IMR-90 (cell line): ENCODE measurements around the gene RFXANK. TPM values are rescaled to one million over a fixed set of nuclear protein-coding genes. Genes with fewer than 3 reads are reported as not detected.

Source experiments
- ATAC-seq: fragments of 200-7000 bp; cut with Tn5 transposase; 2 replicates; pipeline ENCODE4 v1.9.1; 2020; ENCODE audit warnings: low read depth, mild to moderate bottlenecking, moderate library complexity
- BruUV-seq: library from RNA; stranded (reverse); fragments of 400-500 nt; replicated peaks from 2 replicates; lab custom pipeline; 2021; lab: Mats Ljungman, UMichigan
- CTCF ChIA-PET: fragments of 300-600 bp; formaldehyde crosslinking; extraction: SDS; loops from one replicate; lab custom pipeline; 2021; ENCODE audit warnings: antibody characterized with exemption; lab: Yijun Ruan, JAX
- POLR2A ChIA-PET: fragments of 300-600 bp; sonication (Branson Sonifier 250); formaldehyde crosslinking; loops from one replicate; lab custom pipeline; 2022; ENCODE audit warnings: antibody characterized with exemption; ENCODE audit not compliant: unreplicated experiment; lab: Charles Lee
- DNase-seq: peaks from one replicate; pipeline ENCODE4 v3.0.0; 2013
- H2AFZ ChIP-seq: replicated peaks from 2 replicates; pipeline ENCODE3; 2013; ENCODE audit warnings: low read length, mild to moderate bottlenecking; ENCODE audit not compliant: poor library complexity
- H2AK5ac ChIP-seq: 2 replicates; pipeline ENCODE4 v1.6.1; 2013; ENCODE audit warnings: low read depth, low read length, inconsistent platforms
- H2AK9ac ChIP-seq: replicated peaks from 2 replicates; pipeline ENCODE3; 2013; ENCODE audit warnings: mild to moderate bottlenecking, low read depth, low read length, moderate library complexity; ENCODE audit not compliant: poor library complexity
- H2BK120ac ChIP-seq: 2 replicates; pipeline ENCODE4 v1.6.1; 2013; ENCODE audit warnings: low read depth, low read length, inconsistent platforms
- H2BK15ac ChIP-seq: 3 replicates; pipeline ENCODE4 v1.6.1; 2013; ENCODE audit warnings: low read depth, low read length, inconsistent platforms
- H2BK20ac ChIP-seq: 2 replicates; pipeline ENCODE4 v1.6.1; 2013; ENCODE audit warnings: low read depth, mild to moderate bottlenecking, inconsistent platforms, low read length, moderate library complexity
- H2BK5ac ChIP-seq: 2 replicates; pipeline ENCODE4 v1.6.1; 2013; ENCODE audit warnings: mild to moderate bottlenecking, low read depth, low read length, inconsistent platforms; ENCODE audit not compliant: poor library complexity, severe bottlenecking
- H3K14ac ChIP-seq: replicated peaks from 2 replicates; pipeline ENCODE4 v1.6.1; 2013; ENCODE audit warnings: low read depth, low read length, inconsistent platforms
- H3K18ac ChIP-seq: 2 replicates; pipeline ENCODE4 v1.6.1; 2013; ENCODE audit warnings: low read depth, low read length, control low read depth
- H3K23ac ChIP-seq: 2 replicates; pipeline ENCODE4 v1.6.1; 2013; ENCODE audit warnings: low read depth, low read length, inconsistent platforms
- H3K27ac ChIP-seq: 2 replicates; pipeline ENCODE4 v1.5.1; 2013; ENCODE audit warnings: mild to moderate bottlenecking, control low read depth, low read length; ENCODE audit not compliant: insufficient read depth
- H3K27me3 ChIP-seq: 2 replicates; pipeline ENCODE4 v1.6.1; 2013; ENCODE audit warnings: low read length; ENCODE audit not compliant: control insufficient read depth, insufficient read depth
- H3K36me3 ChIP-seq: 2 replicates; pipeline ENCODE4 v1.6.1; 2013; ENCODE audit warnings: low read length, mixed read lengths; ENCODE audit not compliant: control insufficient read depth, insufficient read depth
- H3K4ac ChIP-seq: 2 replicates; pipeline ENCODE4 v1.6.1; 2013; ENCODE audit warnings: low read depth, low read length, inconsistent platforms
- H3K4me1 ChIP-seq: 2 replicates; pipeline ENCODE4 v1.6.1; 2013; ENCODE audit warnings: low read length, mixed read lengths; ENCODE audit not compliant: control insufficient read depth, insufficient read depth
- H3K4me2 ChIP-seq: 2 replicates; pipeline ENCODE4 v1.6.1; 2013; ENCODE audit warnings: low read depth, mild to moderate bottlenecking, control low read depth, low read length, moderate library complexity
- H3K4me3 ChIP-seq: 2 replicates; pipeline ENCODE4 v1.5.1; 2013; ENCODE audit warnings: low read depth, mild to moderate bottlenecking, control low read depth, low read length, moderate library complexity; ENCODE audit not compliant: insufficient read depth
- H3K56ac ChIP-seq: 2 replicates; pipeline ENCODE4 v1.6.1; 2013; ENCODE audit warnings: low read length, inconsistent platforms; ENCODE audit not compliant: insufficient read depth; ENCODE audit errors: extremely low read depth
- H3K79me1 ChIP-seq, 2 experiments: 2 replicates each; pipeline ENCODE4 v1.6.1; 2013; ENCODE audit warnings: low read length in 2 of 2, inconsistent platforms in 1 of 2, low read depth in 1 of 2
- H3K9ac ChIP-seq: 2 replicates; pipeline ENCODE4 v1.6.1; 2013; ENCODE audit warnings: low read depth, low read length, control low read depth
- H3K9me1 ChIP-seq: 2 replicates; pipeline ENCODE4 v1.6.1; 2013; ENCODE audit warnings: low read length, inconsistent platforms; ENCODE audit not compliant: insufficient read depth
- H3K9me3 ChIP-seq: 2 replicates; pipeline ENCODE4 v1.6.1; 2013; ENCODE audit warnings: low read length; ENCODE audit not compliant: control insufficient read depth, insufficient read depth
- H4K20me1 ChIP-seq: 2 replicates; pipeline ENCODE4 v1.6.1; 2013; ENCODE audit warnings: low read length, inconsistent platforms; ENCODE audit not compliant: insufficient read depth
- H4K5ac ChIP-seq: 2 replicates; pipeline ENCODE4 v1.6.1; 2013; ENCODE audit warnings: mild to moderate bottlenecking, low read depth, low read length, control low read depth
- H4K8ac ChIP-seq, 2 experiments: 2 replicates each; pipeline ENCODE4 v1.6.1; 2013; ENCODE audit warnings: low read depth in 2 of 2, low read length in 2 of 2, control low read depth in 1 of 2, inconsistent platforms in 1 of 2
- H4K91ac ChIP-seq: 2 replicates; pipeline ENCODE4 v1.6.1; 2013; ENCODE audit warnings: low read depth, low read length, inconsistent platforms; ENCODE audit not compliant: insufficient read depth
- CHD1 ChIP-seq: IDR thresholded peaks from 2 replicates; pipeline ENCODE4 v1.6.1; 2012; ENCODE audit warnings: low read depth, low read length, improper control_type of control experiment
- NFE2L2 ChIP-seq: fragments of 150-350 bp; IDR thresholded peaks from 2 replicates; pipeline ENCODE4 v1.6.1; 2016; ENCODE audit warnings: low read depth, mild to moderate bottlenecking, low read length
- RAD21 ChIP-seq: IDR thresholded peaks from 2 replicates; pipeline ENCODE4 v1.6.1; 2012; ENCODE audit warnings: low read length, improper control_type of control experiment
- WGBS, 2 experiments: methylation state at CpG; one replicate each; pipeline versions ENCODE4 v1.1.5 to v1.1.7; 2013; ENCODE audit warnings: missing lambda C conversion rate in 2 of 2; ENCODE audit not compliant: insufficient read length in 1 of 2; ENCODE audit errors: extremely low coverage in 2 of 2; 5-methylcytosine and 5-hydroxymethylcytosine counted together
- dilution Hi-C: fragments of 300-500 bp; cut with HindIII; formaldehyde crosslinking; loops from one replicate; pipeline ENCODE4 v1.14.3; 2018; ENCODE audit warnings: low sequenced_read_pairs; ENCODE audit not compliant: unreplicated experiment
- in situ Hi-C: fragments of 300-500 bp; cut with MboI; formaldehyde crosslinking; loops from 3 replicates; pipeline ENCODE4 v1.14.3; 2019; ENCODE audit warnings: low sequenced_read_pairs, inconsistent platforms, mixed read lengths
- intact Hi-C: fragments of 100-400 bp; cut with micrococcal nuclease; formaldehyde crosslinking; loops from 2 replicates; pipeline ENCODE4 v1.10.0; 2022
- polyA plus RNA-seq, 3 experiments: library from polyadenylated mRNA; depleted of rRNA; stranded (reverse); fragments of >200 nt; gene quantifications; 2 replicates each; pipeline ENCODE4 v1.2.3, GENCODE V29; 2012; ENCODE audit warnings: low replicate concordance in 1 of 3
- total RNA-seq: library from RNA; depleted of rRNA; stranded (reverse); fragments of >200 nt; gene quantifications from 2 replicates; pipeline ENCODE4 v1.2.3, GENCODE V29; 2012
- TF ChIP-seq, protein P1 (sequence below): fragments of 150-350 bp; IDR thresholded peaks from 2 replicates; pipeline ENCODE4 v1.6.1; 2017; ENCODE audit warnings: mild to moderate bottlenecking, antibody characterized with exemption, low read length, low read depth
- TF ChIP-seq, protein P2 (sequence below): fragments of 150-350 bp; IDR thresholded peaks from 2 replicates; pipeline ENCODE4 v1.6.1; 2016; ENCODE audit warnings: low read depth, mild to moderate bottlenecking, low read length, moderate library complexity, borderline replicate concordance

RFXANK gene
- total and polyA plus RNA-seq, 2 of the 4 experiments (the other 2 are of a cell fraction) = 68.3 to 97.8 TPM

- TF ChIP-seq NFE2L2 = no peak
Measured at GRCh38 chr19:19207637-19208572, 15.8 kb downstream of the RFXANK start (continued).

DNA sequence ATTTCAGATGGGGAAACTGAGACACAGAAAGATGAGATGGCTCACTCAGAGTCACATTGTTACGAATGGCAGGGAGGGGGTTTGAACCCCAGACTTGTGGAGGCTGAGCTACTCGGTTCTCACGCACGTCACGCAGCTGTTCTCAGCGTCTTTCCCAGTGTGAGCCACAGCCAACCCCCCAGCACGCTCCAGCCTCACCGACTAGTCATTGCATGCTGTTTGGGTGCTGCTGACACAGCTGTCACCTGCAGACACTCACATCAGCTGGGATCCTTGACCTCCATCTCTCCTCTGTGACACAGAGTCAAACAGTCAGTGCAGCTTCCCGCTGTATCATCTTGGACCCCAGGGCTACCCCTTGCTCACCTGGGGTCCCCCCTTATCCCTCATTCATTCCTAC, 17.3 kb downstream of the RFXANK start:
- in situ Hi-C loops = no loop called here
- BruUV-seq = no TSS peak
- no peak overlapping the region for H2AK9ac ChIP-seq
- DNase-seq = no peak
- H4K8ac ChIP-seq = no peak overlapping the region
- no peak overlapping the region for H3K4me2 ChIP-seq
- H4K20me1 ChIP-seq = peaks cover 2% of the 10 kb centered on the region; the same call in 1 of the 2 replicates
- no peak for ATAC-seq
- H3K9me3 ChIP-seq = no peaks in the 10 kb centered on the region
- H3K14ac ChIP-seq = no peak overlapping the region
- intact Hi-C loops = no loop called here
- H3K27me3 ChIP-seq = peaks cover 39% of the 10 kb centered on the region
- H3K79me1 ChIP-seq = no peaks in the 10 kb centered on the region
- no peak overlapping the region for H3K9ac ChIP-seq
- no peak overlapping the region for H2BK20ac ChIP-seq
- no peak overlapping the region for H3K4ac ChIP-seq
- H2AK5ac ChIP-seq = no peak overlapping the region
- no peak overlapping the region for H2BK5ac ChIP-seq
- TF ChIP-seq RAD21 = no peak
- TF ChIP-seq, protein P1, sequence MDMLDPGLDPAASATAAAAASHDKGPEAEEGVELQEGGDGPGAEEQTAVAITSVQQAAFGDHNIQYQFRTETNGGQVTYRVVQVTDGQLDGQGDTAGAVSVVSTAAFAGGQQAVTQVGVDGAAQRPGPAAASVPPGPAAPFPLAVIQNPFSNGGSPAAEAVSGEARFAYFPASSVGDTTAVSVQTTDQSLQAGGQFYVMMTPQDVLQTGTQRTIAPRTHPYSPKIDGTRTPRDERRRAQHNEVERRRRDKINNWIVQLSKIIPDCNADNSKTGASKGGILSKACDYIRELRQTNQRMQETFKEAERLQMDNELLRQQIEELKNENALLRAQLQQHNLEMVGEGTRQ = no peak
- TF ChIP-seq CHD1 = no peak
- TF ChIP-seq, protein P2, sequence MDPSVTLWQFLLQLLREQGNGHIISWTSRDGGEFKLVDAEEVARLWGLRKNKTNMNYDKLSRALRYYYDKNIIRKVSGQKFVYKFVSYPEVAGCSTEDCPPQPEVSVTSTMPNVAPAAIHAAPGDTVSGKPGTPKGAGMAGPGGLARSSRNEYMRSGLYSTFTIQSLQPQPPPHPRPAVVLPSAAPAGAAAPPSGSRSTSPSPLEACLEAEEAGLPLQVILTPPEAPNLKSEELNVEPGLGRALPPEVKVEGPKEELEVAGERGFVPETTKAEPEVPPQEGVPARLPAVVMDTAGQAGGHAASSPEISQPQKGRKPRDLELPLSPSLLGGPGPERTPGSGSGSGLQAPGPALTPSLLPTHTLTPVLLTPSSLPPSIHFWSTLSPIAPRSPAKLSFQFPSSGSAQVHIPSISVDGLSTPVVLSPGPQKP = no peak
- TF ChIP-seq NFE2L2 = no peak
- POLR2A ChIA-PET = no interaction called here
- H3K18ac ChIP-seq = no peak overlapping the region
- CTCF ChIA-PET = no interaction called here
- no peaks in the 10 kb centered on the region for H3K9me1 ChIP-seq
- no peak overlapping the region for H4K91ac ChIP-seq
- no peak overlapping the region for H2BK120ac ChIP-seq
- 33% methylated on average over 1 of the region's 9 CpGs; no CpG with 5 or more reads in 1 of the 2 experiments for WGBS, 2 experiments
- no peak overlapping the region for H4K5ac ChIP-seq
- no peak overlapping the region for H3K23ac ChIP-seq
- no peak overlapping the region for H3K4me3 ChIP-seq
- H3K36me3 ChIP-seq = no peaks in the 10 kb centered on the region
- no peak overlapping the region for H2BK15ac ChIP-seq
- no peak overlapping the region for H3K56ac ChIP-seq
- dilution Hi-C loops = no loop called here
- H3K27ac ChIP-seq = no peak overlapping the region
- no peaks in the 10 kb centered on the region for H3K4me1 ChIP-seq
- H2AFZ ChIP-seq = no peak overlapping the region
